ENCODE results near the gene DPP4. TPM values are rescaled to one million over a fixed set of nuclear protein-coding genes. Genes with fewer than 3 reads are reported as not detected.

DPP4 gene
- total RNA-seq, 1 donor from 2014 or later, result 15.2 TPM

GRCh38 chr2:162086904-162087303, 12.9 kb upstream of the DPP4 start:
- DNase-seq (ENCODE audit: low spot score) (no peak), ATAC-seq (no peak)

- ATAC-seq (no peak), DNase-seq (ENCODE audit: low spot score) (no peak)
Observed at GRCh38 chr2:162085090-162085891, 11.3 kb upstream of the DPP4 start.

- no peak for DNase-seq (ENCODE audit: low spot score)
- ATAC-seq, result no peak
Observed at GRCh38 chr2:162084536-162084935, 10.5 kb upstream of the DPP4 start.

- no peak for DNase-seq (ENCODE audit: low spot score)
- ATAC-seq, result no peak
Observed at GRCh38 chr2:162082681-162083080, 8.7 kb upstream of the DPP4 start.

GRCh38 chr2:162082036-162082435, 8.0 kb upstream of the DPP4 start:
- DNase-seq (ENCODE audit: low spot score) (no peak), ATAC-seq (no peak)

- no peak for ATAC-seq
- no peak for DNase-seq (ENCODE audit: low spot score)
Observed at GRCh38 chr2:162079514-162079913, 5.5 kb upstream of the DPP4 start.

- no peak for DNase-seq (ENCODE audit: low spot score)
- no peak for ATAC-seq
Observed at GRCh38 chr2:162075689-162076132, 1.7 kb upstream of the DPP4 start.

GRCh38 chr2:162074928-162075688, 1.1 kb upstream of the DPP4 start:
- DNase-seq (ENCODE audit: low spot score), result no peak
- ATAC-seq, result no peak

- ATAC-seq (no peak), DNase-seq (ENCODE audit: low spot score) (no peak)
Observed at GRCh38 chr2:162074632-162074895, 549 bp upstream of the DPP4 start.

GRCh38 chr2:162072976-162073887, 783 bp downstream of the DPP4 start:
- ATAC-seq (peak; percentile 74), DNase-seq (ENCODE audit: low spot score) (peak; percentile 50)

- no peak for DNase-seq (ENCODE audit: low spot score)
Observed at GRCh38 chr2:162072181-162072702, 1.8 kb downstream of the DPP4 start.

GRCh38 chr2:162071001-162071400, 3.0 kb downstream of the DPP4 start:
- ATAC-seq (no peak), DNase-seq (ENCODE audit: low spot score) (no peak)

More at GRCh38 chr2:162072181-162072702, 1.8 kb downstream of the DPP4 start:
- no peak for ATAC-seq

GRCh38 chr2:162070228-162070936, 3.6 kb downstream of the DPP4 start:
- DNase-seq (ENCODE audit: low spot score), result no peak

GRCh38 chr2:162069267-162069903, 4.6 kb downstream of the DPP4 start:
- no peak for ATAC-seq
- DNase-seq (ENCODE audit: low spot score), result no peak

More at GRCh38 chr2:162070228-162070936, 3.6 kb downstream of the DPP4 start:
- no peak for ATAC-seq

GRCh38 chr2:162067596-162067995, 6.4 kb downstream of the DPP4 start:
- DNase-seq (ENCODE audit: low spot score) (no peak), ATAC-seq (no peak)

- DNase-seq (ENCODE audit: low spot score) (no peak), ATAC-seq (no peak)
Observed at GRCh38 chr2:162065767-162066166, 8.2 kb downstream of the DPP4 start.

- DNase-seq (ENCODE audit: low spot score) (no peak), ATAC-seq (no peak)
Observed at GRCh38 chr2:162063899-162064298, 10.1 kb downstream of the DPP4 start.

GRCh38 chr2:162063281-162063680, 10.7 kb downstream of the DPP4 start:
- DNase-seq (ENCODE audit: low spot score) (no peak), ATAC-seq (no peak)

GRCh38 chr2:162062559-162062958, 11.5 kb downstream of the DPP4 start:
- DNase-seq (ENCODE audit: low spot score), result no peak
- ATAC-seq, result no peak

GRCh38 chr2:162061021-162061420, 13.0 kb downstream of the DPP4 start:
- DNase-seq (ENCODE audit: low spot score), result no peak
- ATAC-seq, result no peak
